Liver (tissue), 3 donors: Measurements from ENCODE around the gene SLC38A5.

ENCODE experiments used
- CTCF ChIP-seq: fragments of 150-350 bp; IDR thresholded peaks from 2 replicates; pipeline ENCODE4 v1.5.1; 2017; ENCODE audit warnings: improper control_type of control experiment, low read depth, low read length; ENCODE audit not compliant: missing input control
- FOXA1 ChIP-seq: IDR thresholded peaks from 2 replicates; pipeline ENCODE4 v1.6.1; 2016; ENCODE audit warnings: antibody characterized with exemption
- FOXA2 ChIP-seq: IDR thresholded peaks from 2 replicates; pipeline ENCODE4 v1.6.1; 2016; ENCODE audit warnings: antibody characterized with exemption
- GABPA ChIP-seq, 2 donors: IDR thresholded peaks in 1 of 2; conservative IDR thresholded peaks in 1 of 2; 2 replicates each; pipeline ENCODE4 v1.6.1; 2016; ENCODE audit warnings: antibody characterized with exemption in 2 of 2, mild to moderate bottlenecking in 1 of 2, moderate library complexity in 1 of 2
- HNF4A ChIP-seq, 2 donors: conservative IDR thresholded peaks; 2 replicates each; pipeline ENCODE4 v1.6.1; 2016; ENCODE audit warnings: antibody characterized with exemption in 2 of 2, mild to moderate bottlenecking in 2 of 2
- JUND ChIP-seq, 2 donors: IDR thresholded peaks; 2 replicates each; pipeline ENCODE4 v1.6.1; 2016; ENCODE audit warnings: antibody characterized with exemption in 2 of 2
- REST ChIP-seq: IDR thresholded peaks from 2 replicates; pipeline ENCODE4 v1.6.1; 2016; ENCODE audit warnings: antibody characterized with exemption, mild to moderate bottlenecking
- RXRA ChIP-seq, 2 donors: IDR thresholded peaks; 2 replicates each; pipeline ENCODE4 v1.6.1; 2017 to 2018; ENCODE audit warnings: antibody characterized with exemption in 2 of 2, mild to moderate bottlenecking in 1 of 2
- SP1 ChIP-seq: IDR thresholded peaks from 2 replicates; pipeline ENCODE4 v1.6.1; 2018; ENCODE audit warnings: antibody characterized with exemption, mild to moderate bottlenecking
- TAF1 ChIP-seq: conservative IDR thresholded peaks from 2 replicates; pipeline ENCODE4 v1.6.1; 2016; ENCODE audit warnings: antibody characterized with exemption, mild to moderate bottlenecking
- TF ChIP-seq, protein P1 (sequence below): IDR thresholded peaks from 2 replicates; pipeline ENCODE4 v1.6.1; 2016; ENCODE audit warnings: antibody characterized with exemption
- TF ChIP-seq, protein P2 (sequence below): IDR thresholded peaks from 2 replicates; pipeline ENCODE4 v1.6.1; 2016; ENCODE audit warnings: antibody characterized with exemption
- donor health status: healthy.
- donor health status: healthy.

DNA sequence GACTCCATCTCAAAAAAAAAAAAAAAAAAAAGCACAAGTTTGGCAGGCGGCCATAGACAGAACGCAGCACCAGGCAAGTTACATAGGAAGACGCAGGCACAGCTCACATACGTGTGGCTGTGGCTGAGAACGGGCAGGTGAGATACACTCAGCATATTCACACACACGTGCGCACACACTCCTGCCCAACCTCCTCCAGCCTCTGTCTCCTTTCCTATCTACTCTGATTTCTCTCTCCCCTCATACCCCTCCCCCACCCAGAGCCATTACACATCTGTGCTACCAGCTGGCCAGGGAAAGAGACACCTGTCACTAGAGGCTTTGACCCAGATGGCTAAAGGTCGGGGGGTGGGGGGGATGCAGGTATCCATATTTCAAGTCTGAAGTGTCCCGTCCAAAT, 2.2 kb upstream of the SLC38A5 start:
- TF ChIP-seq CTCF (no peak), TAF1 (no peak), RXRA (IDR thresholded peaks at IDR 0.05) (no peak), SP1 (no peak), HNF4A (conservative IDR thresholded peaks at IDR 0.05) (no peak), REST (no peak), JUND (IDR thresholded peaks at IDR 0.05) (no peak), FOXA1 (no peak), FOXA2 (no peak), GABPA (IDR thresholded peaks at IDR 0.05 in 1 of 2, conservative IDR thresholded peaks at IDR 0.05 in 1 of 2) (no peak)
- TF ChIP-seq, protein P1, sequence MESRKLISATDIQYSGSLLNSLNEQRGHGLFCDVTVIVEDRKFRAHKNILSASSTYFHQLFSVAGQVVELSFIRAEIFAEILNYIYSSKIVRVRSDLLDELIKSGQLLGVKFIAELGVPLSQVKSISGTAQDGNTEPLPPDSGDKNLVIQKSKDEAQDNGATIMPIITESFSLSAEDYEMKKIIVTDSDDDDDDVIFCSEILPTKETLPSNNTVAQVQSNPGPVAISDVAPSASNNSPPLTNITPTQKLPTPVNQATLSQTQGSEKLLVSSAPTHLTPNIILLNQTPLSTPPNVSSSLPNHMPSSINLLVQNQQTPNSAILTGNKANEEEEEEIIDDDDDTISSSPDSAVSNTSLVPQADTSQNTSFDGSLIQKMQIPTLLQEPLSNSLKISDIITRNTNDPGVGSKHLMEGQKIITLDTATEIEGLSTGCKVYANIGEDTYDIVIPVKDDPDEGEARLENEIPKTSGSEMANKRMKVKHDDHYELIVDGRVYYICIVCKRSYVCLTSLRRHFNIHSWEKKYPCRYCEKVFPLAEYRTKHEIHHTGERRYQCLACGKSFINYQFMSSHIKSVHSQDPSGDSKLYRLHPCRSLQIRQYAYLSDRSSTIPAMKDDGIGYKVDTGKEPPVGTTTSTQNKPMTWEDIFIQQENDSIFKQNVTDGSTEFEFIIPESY: no peak
- TF ChIP-seq, protein P2, sequence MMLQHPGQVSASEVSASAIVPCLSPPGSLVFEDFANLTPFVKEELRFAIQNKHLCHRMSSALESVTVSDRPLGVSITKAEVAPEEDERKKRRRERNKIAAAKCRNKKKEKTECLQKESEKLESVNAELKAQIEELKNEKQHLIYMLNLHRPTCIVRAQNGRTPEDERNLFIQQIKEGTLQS: no peak
